ENCODE results near the gene LUM.

LUM gene

GRCh38 chr12:91111366-91112325, at the start of gene LUM:
Gene LUM, minus strand, starts transcription at chr12:91111494. Its CDS starts 2,515 bp downstream, at chr12:91108979.
- peak; percentile 99 for FAIRE-seq

- FAIRE-seq, result peak; percentile 29
Measured at GRCh38 chr12:91161009-91161408, 49.7 kb upstream of the LUM start.

DNA sequence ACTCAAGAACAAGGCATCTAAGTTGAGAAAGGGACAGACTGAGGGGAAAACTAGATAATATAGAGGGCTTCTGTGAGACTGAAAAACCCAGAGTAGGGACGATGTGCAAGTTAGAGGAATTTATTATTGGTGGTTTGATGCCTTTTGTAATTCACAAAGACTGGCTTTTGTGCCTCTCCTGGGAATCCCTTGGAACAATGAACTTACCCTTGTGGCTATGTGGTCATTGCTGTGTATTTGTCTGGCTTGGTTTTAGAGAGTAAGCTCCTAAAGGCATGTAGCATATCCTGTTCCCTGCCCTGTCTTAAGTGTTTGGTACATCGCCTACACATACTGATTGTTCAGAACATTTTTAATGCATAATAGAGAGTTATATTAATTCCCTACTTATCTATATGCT, 44.7 kb upstream of the LUM start:
- peak; percentile 74 for FAIRE-seq

- FAIRE-seq, result no peak
Measured at GRCh38 chr12:91154131-91154530, 42.8 kb upstream of the LUM start.

GRCh38 chr12:91144053-91144452, 32.8 kb upstream of the LUM start:
- peak; percentile 40 for FAIRE-seq

DNA sequence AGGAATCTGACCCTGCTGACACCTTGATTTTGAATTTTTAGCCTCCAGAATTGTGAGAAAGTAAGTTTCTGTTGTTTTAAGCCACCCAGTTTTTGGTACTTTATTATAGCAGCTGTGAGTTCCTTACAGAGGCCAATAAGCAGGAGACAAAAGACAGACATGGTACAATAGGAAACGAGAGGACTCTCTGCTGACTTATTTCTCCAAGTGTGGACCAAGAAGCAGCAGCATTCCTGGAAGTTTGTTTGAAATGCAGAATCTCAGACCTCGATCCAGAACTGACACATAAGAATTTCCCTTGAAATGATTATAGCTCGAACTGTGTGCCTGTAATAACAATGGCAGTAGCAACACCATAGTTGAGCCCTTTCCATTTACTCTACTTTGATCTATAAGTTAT, 31.9 kb upstream of the LUM start:
- FAIRE-seq, result peak; percentile 92

GRCh38 chr12:91142221-91142631, 30.9 kb upstream of the LUM start:
- no peak for FAIRE-seq

GRCh38 chr12:91140026-91140931, 29.0 kb upstream of the LUM start:
- peak; percentile 100 for FAIRE-seq

- FAIRE-seq, result no peak
Measured at GRCh38 chr12:91139286-91139685, 28.0 kb upstream of the LUM start.

DNA sequence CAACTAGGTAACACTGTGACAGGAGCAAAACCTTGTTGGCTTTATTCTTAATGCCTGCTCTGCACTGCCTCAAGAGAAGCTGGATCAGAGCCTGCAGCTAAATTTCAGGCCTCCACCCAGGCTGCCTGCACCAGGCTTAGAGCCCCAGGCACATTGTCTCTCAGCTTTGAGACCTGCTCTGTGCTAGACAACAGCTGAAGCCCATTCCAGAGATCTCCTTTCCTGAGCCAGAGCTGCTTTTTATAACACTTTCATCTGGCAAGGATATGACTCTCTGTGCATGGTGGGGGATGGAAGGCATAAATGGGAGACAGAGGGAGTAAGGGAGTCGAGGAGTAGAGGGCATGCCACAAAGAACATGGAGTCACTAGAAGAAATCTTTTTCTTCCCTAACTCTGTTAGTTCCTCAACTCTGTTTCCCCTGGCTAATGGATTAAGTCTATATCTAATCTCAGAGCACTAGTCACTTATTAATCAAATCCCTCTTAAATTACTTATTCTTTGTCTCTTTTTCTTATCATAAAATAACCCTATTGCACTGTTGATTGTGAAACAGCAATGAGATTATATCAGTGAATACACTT, 27.1 kb upstream of the LUM start:
- no peak for FAIRE-seq

DNA sequence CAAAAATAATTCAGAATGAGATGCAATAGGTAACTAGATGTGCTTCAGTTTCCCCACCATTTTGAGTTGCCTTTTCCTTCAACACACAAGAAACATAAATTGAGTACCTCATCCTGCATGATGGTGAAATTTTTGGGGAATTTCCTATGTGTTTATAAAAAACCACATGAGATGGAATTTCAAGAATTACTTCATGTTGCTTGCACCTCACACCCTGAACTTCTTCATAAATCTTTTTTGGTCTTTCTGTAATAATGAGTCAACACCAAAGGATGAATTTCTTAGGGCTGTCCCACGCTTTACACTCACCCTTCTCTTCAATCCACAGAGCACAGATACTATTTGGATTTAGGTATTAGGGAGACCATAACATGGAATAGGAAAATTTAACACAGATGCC, 22.6 kb upstream of the LUM start:
- peak; percentile 9 for FAIRE-seq

DNA sequence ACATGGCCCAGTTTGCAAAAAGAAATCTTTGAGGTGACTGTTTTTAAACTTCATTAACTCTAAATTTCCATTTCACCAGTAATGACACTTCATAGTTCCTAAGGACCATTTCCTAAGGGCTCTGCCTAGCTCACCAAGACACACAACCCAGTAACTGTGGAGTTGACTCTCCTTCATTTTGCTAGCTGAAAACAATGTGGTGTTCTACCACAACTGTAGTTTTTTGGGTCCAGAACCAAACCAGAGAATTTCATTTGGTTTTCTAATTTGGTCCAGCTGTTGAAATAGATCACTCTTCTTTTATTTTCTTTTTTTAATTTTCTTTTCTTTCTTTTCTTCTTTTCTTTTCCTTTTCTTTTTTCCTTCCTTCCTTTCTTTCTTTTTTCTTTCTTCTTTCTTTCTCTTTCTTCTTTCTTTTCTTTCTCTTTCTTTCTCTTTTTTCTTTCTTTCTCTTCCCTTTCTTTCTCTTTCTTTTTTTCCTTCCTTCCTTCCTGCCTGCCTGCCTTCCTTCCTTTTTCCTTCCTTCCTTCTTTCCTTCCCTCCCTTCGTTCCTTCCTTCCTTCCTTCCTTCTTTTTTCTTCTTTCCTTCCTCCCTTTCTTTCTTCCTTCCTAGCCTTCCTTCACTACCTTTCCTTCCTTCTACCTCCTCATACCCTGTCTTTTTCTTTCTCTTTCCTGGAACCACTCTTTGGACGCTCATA, 18.5 kb upstream of the LUM start:
- FAIRE-seq, result no peak

DNA sequence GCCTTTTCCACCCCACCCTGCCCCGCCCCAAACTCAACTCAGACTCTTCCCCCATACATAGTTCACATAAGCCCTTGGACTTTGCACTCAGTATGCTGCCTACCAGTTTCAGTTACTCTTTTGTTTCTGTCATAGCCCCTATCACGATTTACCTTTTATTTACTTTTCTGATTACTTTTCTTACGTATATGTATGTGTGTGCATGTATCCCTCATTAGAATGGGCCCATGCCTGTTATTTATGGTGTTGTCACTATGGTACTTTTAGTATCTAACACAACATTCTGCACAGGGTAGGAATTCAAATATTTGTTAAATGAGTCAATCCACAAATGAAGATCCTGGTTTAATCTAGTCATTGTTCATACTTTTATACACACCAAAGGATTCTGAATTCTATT, 16.5 kb upstream of the LUM start:
- FAIRE-seq, result peak; percentile 99

- FAIRE-seq, result no peak
Measured at GRCh38 chr12:91127306-91127705, 16.0 kb upstream of the LUM start.

DNA sequence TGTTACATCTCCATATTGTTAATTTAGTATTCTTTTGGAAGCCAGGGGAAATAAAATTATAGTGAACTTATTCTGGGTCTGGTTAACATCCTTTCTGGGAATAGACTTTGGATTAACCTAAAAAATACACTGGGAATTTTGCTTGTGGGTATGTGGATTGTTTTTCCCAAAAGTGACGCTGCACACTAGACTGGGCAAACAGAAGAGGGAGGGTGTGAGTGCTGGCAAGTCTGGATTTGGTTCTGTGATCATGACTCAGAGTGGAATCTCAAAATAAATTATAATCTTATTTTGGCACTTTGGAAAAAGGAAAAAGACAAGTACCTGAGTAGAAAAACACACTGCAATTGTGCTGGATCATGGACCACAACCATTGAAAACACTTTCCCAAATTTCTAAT, 15.2 kb upstream of the LUM start:
- peak; percentile 26 for FAIRE-seq

GRCh38 chr12:91123236-91123916, 12.1 kb upstream of the LUM start:
- no peak for FAIRE-seq

- no peak for FAIRE-seq
Measured at GRCh38 chr12:91120781-91121180, 9.5 kb upstream of the LUM start.

DNA sequence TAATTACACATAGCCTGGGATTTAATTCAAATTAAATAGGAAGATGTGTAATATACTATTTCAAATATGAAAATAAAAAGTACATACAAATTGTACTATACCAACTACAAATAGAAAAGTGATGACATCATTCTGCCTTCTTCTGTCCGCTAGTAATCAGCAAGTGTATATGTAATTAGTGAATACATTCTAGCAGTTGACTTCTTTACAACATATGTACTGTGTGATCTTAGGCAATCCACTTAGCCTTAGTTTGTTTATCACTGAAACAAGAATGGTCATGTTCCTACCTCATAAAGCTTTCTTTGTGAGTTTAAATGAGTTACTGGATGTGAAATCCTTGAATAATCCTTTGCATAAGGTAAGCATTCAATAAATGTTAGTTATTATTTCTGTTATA, 7.8 kb upstream of the LUM start:
- FAIRE-seq, result peak; percentile 97

DNA sequence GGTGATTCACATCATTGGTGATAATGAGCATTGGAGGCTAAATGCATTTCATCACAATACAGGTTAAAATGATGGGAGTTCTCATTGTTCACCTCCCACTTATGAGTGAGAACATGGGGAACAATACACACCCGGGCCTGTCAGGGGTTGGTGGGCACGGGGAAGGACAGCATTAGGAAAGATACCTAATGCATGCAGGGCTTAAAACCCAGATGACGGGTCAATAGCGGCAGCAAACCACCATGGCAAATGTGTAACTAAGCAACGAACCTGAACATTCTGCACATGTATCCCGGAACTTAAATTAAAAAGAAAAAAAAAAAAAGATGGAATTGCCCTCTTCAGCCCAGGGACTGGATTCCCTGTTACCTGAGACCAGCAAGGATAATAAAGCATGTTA, 2.3 kb upstream of the LUM start:
- no peak for FAIRE-seq

GRCh38 chr12:91110311-91110924, 876 bp downstream of the LUM start:
- FAIRE-seq, result no peak

GRCh38 chr12:91109581-91110310, 1.5 kb downstream of the LUM start:
- FAIRE-seq, result no peak

Measured in TTC549 (cell line).